IPS-15b (cell line): ENCODE results near the gene KCNMB4.

ENCODE experiments used
- H3K27me3 ChIP-seq: one replicate; pipeline ENCODE4 v1.6.1; 2013; ENCODE audit warnings: low read length; ENCODE audit not compliant: control insufficient read depth, insufficient read depth
- H3K36me3 ChIP-seq: one replicate; pipeline ENCODE4 v1.6.1; 2013; ENCODE audit warnings: low read length; ENCODE audit not compliant: control insufficient read depth, insufficient read depth
- H3K4me1 ChIP-seq: one replicate; pipeline ENCODE4 v1.6.1; 2013; ENCODE audit warnings: mild to moderate bottlenecking, low read length; ENCODE audit not compliant: control insufficient read depth, insufficient read depth
- H3K4me3 ChIP-seq: one replicate; pipeline ENCODE4 v1.5.1; 2013; ENCODE audit warnings: low read depth, low read length
- H3K9ac ChIP-seq: one replicate; pipeline ENCODE4 v1.6.1; 2013; ENCODE audit warnings: low read depth, mild to moderate bottlenecking, low read length
- H3K9me3 ChIP-seq: one replicate; pipeline ENCODE4 v1.6.1; 2013; ENCODE audit warnings: mild to moderate bottlenecking, low read length; ENCODE audit not compliant: control insufficient read depth, insufficient read depth

The KCNMB4 gene

DNA sequence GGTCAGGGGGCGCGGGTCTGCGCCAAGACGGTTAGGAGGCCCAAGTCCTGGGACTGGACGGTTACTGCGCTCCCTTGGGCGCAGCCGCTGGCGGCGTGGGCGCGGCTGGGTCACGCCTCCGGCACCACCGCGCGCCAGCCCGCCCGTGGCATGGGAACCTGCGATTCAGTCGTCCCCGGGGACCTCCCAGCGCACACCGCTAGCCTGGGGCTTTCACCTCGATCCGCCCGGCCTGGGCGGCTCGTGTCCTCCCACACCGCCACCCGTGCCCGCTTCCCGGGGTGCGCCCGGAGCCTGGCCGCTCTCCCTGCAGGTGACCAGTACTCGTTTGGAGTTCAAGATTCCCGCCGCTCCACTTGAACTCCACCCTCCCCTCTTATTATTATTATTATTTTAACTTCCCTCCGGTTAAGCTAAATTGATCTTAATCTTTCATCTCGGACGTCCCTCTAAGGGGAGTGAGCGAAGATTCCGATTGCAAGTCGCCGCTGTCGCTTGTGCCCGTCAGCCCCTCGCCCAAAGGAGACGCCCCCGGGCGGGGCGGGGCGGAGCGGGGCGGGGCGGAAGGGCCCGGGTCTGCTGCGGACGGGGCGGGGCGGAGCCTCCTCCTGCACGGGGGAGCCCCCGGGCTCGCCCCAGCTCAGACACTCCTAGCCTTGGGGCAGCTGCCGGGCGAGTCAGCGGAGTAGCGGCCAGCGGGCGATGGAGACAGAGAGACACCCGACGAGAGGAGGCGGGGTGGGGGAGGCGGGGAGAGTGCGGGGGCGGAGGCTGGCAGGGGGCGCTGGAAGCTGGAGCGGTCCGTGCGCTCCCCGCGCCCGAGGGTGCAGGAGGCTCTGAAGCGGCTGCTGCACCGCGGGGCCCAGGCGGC lies at the start of gene KCNMB4:
TSS of gene KCNMB4 (plus strand) at position 643 of the 871 bp plus-strand sequence. CDS start 445 bp downstream, outside the sequence.
- H3K9me3 ChIP-seq, result no peaks in the 10 kb centered on the region
- no peaks in the 10 kb centered on the region for H3K36me3 ChIP-seq
- peaks cover 3% of the 10 kb centered on the region for H3K4me1 ChIP-seq
- peaks cover 14% of the 10 kb centered on the region for H3K27me3 ChIP-seq
- peak within 1 kb of the TSS; percentile 82 for H3K9ac ChIP-seq
- peak within 1 kb of the TSS; percentile 90 for H3K4me3 ChIP-seq

DNA sequence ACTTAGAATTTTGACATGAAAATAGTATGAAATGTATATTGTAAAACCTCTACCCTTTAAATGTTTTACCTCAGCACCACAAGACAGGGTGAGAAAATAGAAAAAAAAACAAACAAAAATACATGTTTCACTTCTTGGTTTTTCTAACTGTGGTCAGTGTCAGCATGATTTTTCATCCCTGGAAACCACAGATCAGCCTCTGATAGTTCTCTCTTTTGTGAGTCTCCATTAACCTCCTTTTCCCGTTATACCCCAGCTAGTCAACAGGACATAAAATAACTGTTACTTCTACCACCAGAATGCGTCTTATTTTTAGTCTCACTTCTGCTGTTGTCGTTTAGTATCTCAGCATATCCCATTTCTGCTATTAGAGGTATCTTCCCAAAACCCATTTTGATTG lies 48.3 kb upstream of the KCNMB4 start:
- Histone ChIP-seq H3K4me1 (no peaks in the 10 kb centered on the region), H3K4me3 (no peak overlapping the region), H3K27me3 (no peaks in the 10 kb centered on the region), H3K9me3 (no peaks in the 10 kb centered on the region), H3K36me3 (no peaks in the 10 kb centered on the region), H3K9ac (no peak overlapping the region)

- Histone ChIP-seq H3K9me3 (no peaks in the 10 kb centered on the region), H3K4me1 (no peaks in the 10 kb centered on the region), H3K27me3 (no peaks in the 10 kb centered on the region), H3K4me3 (no peak overlapping the region), H3K36me3 (no peaks in the 10 kb centered on the region), H3K9ac (no peak overlapping the region)
Observed at GRCh38 chr12:70319605-70320004, 46.5 kb upstream of the KCNMB4 start.

DNA sequence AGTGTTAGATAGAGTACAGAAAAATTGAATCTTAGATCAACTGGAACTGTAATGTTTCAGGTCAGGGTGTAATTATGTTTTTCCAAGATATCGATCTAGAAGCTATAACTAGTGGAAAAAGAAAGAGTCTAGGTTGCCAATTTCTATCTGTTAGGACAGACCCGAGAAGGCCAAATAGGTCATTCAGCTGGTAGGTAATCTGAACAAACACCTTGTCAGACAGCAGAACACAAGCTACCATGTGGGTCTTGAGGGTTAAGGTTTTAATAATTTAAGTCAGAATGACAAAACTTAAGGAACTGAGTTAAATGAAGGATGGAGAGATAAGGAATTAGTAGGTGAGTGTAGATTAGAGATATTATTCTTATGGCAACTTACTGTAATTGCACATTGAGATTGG lies 44.9 kb upstream of the KCNMB4 start:
- Histone ChIP-seq H3K9ac (no peak overlapping the region), H3K27me3 (no peaks in the 10 kb centered on the region), H3K4me3 (no peak overlapping the region), H3K4me1 (no peaks in the 10 kb centered on the region), H3K9me3 (no peaks in the 10 kb centered on the region), H3K36me3 (no peaks in the 10 kb centered on the region)

- Histone ChIP-seq H3K9me3 (no peaks in the 10 kb centered on the region), H3K36me3 (no peaks in the 10 kb centered on the region), H3K9ac (no peak overlapping the region), H3K4me1 (peaks cover 2% of the 10 kb centered on the region), H3K4me3 (no peak overlapping the region), H3K27me3 (no peaks in the 10 kb centered on the region)
Observed at GRCh38 chr12:70327541-70327940, 38.5 kb upstream of the KCNMB4 start.

GRCh38 chr12:70329728-70330127 lies 36.4 kb upstream of the KCNMB4 start:
- no peak overlapping the region for H3K9ac ChIP-seq
- peaks cover 4% of the 10 kb centered on the region for H3K4me1 ChIP-seq
- H3K9me3 ChIP-seq, result no peaks in the 10 kb centered on the region
- no peaks in the 10 kb centered on the region for H3K27me3 ChIP-seq
- H3K4me3 ChIP-seq, result no peak overlapping the region
- H3K36me3 ChIP-seq, result no peaks in the 10 kb centered on the region

- Histone ChIP-seq H3K36me3 (no peaks in the 10 kb centered on the region), H3K27me3 (no peaks in the 10 kb centered on the region), H3K4me1 (peaks cover 8% of the 10 kb centered on the region), H3K9ac (no peak overlapping the region), H3K9me3 (no peaks in the 10 kb centered on the region), H3K4me3 (no peak overlapping the region)
Observed at GRCh38 chr12:70330158-70330557, 35.9 kb upstream of the KCNMB4 start.

DNA sequence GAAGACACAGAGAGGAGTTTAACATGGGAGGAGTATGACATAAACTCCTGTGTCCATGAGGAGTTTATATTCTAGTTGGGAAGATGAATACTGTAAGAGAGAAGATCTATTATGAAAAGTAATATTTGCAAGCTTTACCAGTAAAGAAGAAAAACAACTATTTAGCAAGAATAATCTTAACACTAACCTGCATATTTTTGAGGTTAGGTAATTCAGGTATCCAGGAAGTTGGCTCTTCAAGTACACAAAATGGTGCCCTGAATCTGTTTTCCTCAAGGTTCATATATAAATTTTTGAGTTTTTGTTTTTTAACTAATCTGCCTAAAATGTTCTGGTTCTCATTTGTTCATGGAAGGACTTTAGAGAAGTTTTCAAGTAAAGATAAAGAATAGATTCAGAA lies 33.9 kb upstream of the KCNMB4 start:
- no peak overlapping the region for H3K9ac ChIP-seq
- H3K9me3 ChIP-seq, result no peaks in the 10 kb centered on the region
- H3K4me3 ChIP-seq, result no peak overlapping the region
- peaks cover 8% of the 10 kb centered on the region for H3K4me1 ChIP-seq
- no peaks in the 10 kb centered on the region for H3K27me3 ChIP-seq
- H3K36me3 ChIP-seq, result no peaks in the 10 kb centered on the region

GRCh38 chr12:70334742-70335141 lies 31.3 kb upstream of the KCNMB4 start:
- Histone ChIP-seq H3K4me3 (no peak overlapping the region), H3K9ac (no peak overlapping the region), H3K27me3 (no peaks in the 10 kb centered on the region), H3K9me3 (no peaks in the 10 kb centered on the region), H3K4me1 (peaks cover 5% of the 10 kb centered on the region), H3K36me3 (peaks cover 7% of the 10 kb centered on the region)

DNA sequence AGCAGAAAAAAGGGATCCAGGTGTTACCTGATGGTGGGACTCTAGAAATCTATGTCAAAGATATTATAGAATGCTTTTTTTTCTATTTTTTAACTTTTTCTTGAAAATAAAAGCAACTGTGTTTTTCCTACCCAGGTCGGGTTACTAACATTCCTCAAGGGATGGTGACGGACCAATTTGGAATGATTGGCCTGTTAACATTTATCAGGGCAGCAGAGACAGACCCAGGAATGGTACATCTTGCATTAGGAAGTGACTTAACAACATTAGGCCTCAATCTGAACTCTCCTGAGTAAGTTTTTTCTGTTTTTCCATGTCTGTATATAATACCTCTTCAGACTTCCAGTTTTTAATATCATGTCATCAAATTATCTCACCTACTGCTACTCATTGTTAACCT lies 27.6 kb upstream of the KCNMB4 start:
- Histone ChIP-seq H3K4me1 (peaks cover 5% of the 10 kb centered on the region), H3K9me3 (no peaks in the 10 kb centered on the region), H3K9ac (no peak overlapping the region), H3K27me3 (no peaks in the 10 kb centered on the region), H3K36me3 (peaks cover 10% of the 10 kb centered on the region), H3K4me3 (no peak overlapping the region)

- Histone ChIP-seq H3K36me3 (no peaks in the 10 kb centered on the region), H3K4me3 (no peak overlapping the region), H3K9me3 (no peaks in the 10 kb centered on the region), H3K9ac (no peak overlapping the region), H3K4me1 (no peaks in the 10 kb centered on the region), H3K27me3 (no peaks in the 10 kb centered on the region)
Observed at GRCh38 chr12:70351076-70351475, 15.0 kb upstream of the KCNMB4 start.
